HL-60 (cell line): ENCODE results near the gene MPG.

Source experiments
- TF ChIP-seq, protein P1 (sequence below): IDR thresholded peaks from one replicate; pipeline ENCODE4 v1.5.1; 2011; ENCODE audit warnings: low read length, control low read depth, inconsistent platforms; ENCODE audit not compliant: insufficient read depth
- TF ChIP-seq, protein P2 (sequence below): IDR thresholded peaks from 2 replicates; pipeline ENCODE4 v1.6.1; 2012; ENCODE audit warnings: low read depth; ENCODE audit not compliant: insufficient replicate concordance

DNA sequence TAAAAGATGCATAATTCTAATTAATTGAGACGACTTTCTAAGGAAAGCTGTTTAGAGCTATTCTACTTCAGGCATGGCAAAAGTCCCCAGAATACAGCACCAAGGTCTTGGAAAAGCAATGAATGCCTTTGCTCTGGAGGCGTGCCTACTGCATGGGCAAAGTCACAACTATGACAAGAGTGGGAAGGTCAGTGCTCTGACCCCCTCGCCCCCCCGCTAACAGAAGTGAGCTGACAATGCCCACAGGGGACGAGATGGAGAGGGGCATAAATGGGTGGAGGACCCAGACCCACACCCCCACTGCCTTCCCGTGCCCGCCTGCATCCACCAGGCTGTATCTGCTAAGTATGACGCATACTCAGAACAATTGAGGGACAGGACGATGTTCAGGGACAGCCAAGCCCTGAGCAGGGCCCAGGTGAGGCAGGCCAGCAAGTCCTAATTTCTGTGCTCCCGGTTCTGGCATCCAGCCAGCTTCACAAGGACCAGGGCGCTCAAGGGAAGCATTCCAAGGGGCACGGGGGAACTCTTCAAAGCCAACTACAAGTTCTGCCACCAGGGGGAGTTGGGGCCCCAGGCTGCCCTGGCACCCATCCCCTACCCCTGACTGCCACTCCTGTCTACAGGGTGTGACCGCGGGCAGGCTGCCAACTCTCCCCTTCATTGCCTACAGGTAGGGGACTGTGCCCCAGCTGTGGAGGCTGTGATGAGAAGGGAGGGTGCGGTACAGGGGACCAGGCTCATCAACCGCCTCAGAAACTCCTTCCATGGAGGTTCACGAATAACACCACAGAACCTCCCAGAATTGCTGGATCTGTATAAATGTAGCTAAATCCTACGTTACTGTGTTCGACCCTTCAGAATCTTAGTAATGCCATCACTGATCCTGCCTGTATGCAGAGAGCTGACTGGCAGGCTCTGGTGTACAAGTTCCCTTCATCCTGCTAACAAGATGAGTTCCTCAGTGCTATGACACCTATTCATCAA, 39.6 kb downstream of the MPG start:
- TF ChIP-seq, protein P1, sequence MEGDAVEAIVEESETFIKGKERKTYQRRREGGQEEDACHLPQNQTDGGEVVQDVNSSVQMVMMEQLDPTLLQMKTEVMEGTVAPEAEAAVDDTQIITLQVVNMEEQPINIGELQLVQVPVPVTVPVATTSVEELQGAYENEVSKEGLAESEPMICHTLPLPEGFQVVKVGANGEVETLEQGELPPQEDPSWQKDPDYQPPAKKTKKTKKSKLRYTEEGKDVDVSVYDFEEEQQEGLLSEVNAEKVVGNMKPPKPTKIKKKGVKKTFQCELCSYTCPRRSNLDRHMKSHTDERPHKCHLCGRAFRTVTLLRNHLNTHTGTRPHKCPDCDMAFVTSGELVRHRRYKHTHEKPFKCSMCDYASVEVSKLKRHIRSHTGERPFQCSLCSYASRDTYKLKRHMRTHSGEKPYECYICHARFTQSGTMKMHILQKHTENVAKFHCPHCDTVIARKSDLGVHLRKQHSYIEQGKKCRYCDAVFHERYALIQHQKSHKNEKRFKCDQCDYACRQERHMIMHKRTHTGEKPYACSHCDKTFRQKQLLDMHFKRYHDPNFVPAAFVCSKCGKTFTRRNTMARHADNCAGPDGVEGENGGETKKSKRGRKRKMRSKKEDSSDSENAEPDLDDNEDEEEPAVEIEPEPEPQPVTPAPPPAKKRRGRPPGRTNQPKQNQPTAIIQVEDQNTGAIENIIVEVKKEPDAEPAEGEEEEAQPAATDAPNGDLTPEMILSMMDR, result peak; percentile 53
- TF ChIP-seq, protein P2, sequence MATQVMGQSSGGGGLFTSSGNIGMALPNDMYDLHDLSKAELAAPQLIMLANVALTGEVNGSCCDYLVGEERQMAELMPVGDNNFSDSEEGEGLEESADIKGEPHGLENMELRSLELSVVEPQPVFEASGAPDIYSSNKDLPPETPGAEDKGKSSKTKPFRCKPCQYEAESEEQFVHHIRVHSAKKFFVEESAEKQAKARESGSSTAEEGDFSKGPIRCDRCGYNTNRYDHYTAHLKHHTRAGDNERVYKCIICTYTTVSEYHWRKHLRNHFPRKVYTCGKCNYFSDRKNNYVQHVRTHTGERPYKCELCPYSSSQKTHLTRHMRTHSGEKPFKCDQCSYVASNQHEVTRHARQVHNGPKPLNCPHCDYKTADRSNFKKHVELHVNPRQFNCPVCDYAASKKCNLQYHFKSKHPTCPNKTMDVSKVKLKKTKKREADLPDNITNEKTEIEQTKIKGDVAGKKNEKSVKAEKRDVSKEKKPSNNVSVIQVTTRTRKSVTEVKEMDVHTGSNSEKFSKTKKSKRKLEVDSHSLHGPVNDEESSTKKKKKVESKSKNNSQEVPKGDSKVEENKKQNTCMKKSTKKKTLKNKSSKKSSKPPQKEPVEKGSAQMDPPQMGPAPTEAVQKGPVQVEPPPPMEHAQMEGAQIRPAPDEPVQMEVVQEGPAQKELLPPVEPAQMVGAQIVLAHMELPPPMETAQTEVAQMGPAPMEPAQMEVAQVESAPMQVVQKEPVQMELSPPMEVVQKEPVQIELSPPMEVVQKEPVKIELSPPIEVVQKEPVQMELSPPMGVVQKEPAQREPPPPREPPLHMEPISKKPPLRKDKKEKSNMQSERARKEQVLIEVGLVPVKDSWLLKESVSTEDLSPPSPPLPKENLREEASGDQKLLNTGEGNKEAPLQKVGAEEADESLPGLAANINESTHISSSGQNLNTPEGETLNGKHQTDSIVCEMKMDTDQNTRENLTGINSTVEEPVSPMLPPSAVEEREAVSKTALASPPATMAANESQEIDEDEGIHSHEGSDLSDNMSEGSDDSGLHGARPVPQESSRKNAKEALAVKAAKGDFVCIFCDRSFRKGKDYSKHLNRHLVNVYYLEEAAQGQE, result no peak
